ENCODE data around the gene SLC17A2.

The SLC17A2 gene

DNA sequence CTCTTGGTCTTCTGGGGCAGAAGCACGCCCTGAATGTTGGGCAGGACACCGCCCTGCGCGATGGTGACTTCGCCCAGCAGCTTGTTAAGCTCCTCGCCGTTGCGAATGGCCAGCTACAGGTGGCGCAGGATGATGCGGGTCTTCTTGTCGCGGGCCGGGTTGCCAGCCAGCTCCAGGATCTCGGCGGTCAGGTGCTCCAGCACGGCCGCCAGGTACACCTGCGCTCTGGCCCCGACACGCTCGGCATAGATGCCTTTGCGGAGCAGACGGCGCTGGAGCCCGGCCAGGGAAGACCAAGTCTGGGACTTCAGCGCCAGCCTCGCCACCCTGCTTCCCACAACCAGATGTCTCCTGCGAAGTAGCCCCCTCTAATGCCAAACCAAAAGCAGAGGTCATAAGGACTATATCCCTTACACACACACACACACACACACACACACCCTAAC, 48.4 kb downstream of the SLC17A2 start:
- DNase-seq = peak in 1 of 14 donors; percentile 1

DNA sequence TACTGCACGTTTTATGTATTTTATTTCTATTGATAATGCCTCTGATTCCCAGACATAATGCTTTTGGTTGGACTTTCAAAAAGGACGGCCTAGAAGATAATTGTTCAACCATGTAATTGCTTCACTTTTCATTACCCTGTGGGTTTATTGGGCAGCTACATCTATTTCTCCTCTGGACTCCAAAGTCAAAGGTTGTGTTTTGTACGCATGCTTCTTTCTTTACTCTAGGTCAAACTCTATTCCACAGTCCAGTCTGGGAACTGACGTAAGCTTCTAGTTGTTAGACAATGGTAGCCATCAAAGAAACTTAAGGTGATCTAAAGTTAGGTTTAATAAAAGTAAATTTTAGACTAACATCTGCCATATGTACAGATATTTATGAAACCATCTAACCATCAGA, 49.9 kb downstream of the SLC17A2 start:
- DNase-seq = no peak

DNA sequence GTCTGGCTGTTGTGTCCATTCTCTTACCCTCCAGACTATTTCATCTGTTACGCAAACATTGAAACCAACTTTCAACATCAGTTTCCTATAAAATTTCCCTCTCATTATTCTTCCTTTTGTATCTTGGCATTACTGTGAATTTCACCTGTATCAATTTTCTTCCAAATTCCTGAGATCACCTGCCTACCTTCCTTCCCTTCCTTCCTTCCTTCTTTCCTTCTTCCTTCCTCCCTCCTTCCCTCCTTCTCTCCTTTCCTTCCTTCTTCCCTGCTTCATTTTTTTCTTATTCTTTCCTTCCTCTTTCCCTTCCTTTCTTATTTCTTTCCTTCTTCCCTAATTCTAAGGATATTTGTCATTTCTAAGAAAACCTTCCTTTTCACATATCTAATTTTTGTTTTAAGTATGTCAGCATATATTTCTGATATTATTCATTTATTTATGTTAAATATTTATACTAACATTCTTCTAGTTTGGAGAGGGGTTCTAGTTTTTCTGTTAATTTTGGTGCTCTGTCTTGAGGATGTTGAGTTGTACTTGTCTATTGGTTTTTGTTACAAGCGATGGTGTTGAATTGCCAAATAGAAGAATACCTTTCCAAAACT, 51.7 kb downstream of the SLC17A2 start:
- no peak for DNase-seq

DNA sequence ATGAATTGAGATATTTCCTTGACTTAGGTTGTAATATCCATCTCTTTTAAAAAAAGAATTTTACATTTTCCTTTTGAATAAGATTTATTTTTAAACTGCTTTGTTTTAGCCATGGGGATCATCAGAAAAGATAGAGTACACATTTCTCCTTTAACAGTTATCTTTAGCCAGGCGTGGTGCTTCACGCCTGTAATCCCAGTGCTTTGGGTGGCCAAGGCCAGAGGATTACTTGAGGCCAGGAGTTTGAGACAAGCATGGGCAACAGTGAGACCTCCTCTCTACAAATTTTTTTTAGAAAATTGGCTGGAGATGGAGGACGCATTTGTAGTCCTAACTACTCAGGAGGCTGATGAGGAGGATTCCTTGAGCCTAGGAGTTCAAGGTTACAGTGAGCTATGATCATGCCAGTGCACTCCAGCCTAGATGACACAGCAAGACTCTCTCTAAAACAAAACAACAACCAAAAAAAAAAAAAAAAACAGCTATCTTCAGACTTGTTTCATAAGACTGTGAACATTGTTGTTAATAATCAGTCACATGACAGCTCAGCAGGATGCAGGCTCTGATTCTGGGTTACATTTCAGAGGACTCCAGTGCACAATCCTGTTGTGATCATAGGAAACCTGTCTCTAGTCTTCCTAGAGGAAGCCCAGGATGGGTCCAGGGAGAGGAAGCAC, 54.4 kb downstream of the SLC17A2 start:
- no peak for DNase-seq

DNA sequence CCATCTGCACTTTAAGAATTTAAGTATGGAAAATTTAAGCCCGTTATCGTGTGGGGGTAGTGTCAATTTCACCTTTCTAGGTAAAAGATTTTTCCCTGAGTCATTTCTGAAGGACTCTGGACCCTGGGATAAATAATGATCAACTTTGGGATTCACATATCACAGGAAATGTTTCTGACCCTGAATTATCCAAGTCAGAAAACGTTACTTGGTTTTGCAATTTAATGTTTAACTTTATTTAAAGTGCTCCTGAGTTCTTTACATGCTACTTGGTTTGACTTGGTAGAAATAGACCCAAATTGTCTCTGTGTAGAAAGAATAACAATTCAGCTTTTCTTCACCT, 55.0 kb downstream of the SLC17A2 start:
- no peak for DNase-seq

GRCh38 chr6:25874822-25875562, 55.5 kb downstream of the SLC17A2 start:
- no peak for DNase-seq

- no peak for DNase-seq
Measured at GRCh38 chr6:25874118-25874517, 56.4 kb downstream of the SLC17A2 start, which contains the start of gene SLC17A3. Gene SLC17A3, minus strand, starts transcription at chr6:25874243. Its CDS starts 5,856 bp downstream, at chr6:25868387.

GRCh38 chr6:25872814-25873213, 57.7 kb downstream of the SLC17A2 start:
- DNase-seq = no peak

GRCh38 chr6:25869840-25870239, 60.7 kb downstream of the SLC17A2 start:
- DNase-seq = no peak

GRCh38 chr6:25868436-25869183, 61.9 kb downstream of the SLC17A2 start:
- DNase-seq = no peak

DNA sequence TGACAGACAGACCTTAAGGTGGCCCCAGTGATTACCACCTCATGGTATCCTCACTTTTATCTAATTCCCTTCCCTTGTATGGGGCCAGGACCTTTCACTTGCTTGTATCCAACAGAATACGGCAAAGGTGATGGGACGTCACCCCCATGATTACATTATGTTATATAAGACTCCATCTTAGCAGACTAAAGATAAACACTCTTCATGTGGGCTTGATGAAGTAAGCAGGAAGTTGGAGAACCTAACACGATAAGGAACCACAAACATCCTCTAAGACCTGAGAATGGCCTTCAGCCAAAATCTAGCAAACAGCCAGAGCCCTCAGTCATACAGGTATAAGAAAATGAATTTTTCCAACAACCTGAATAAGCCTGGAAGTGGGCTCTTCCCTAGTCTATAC, 64.5 kb downstream of the SLC17A2 start:
- no peak for DNase-seq

DNA sequence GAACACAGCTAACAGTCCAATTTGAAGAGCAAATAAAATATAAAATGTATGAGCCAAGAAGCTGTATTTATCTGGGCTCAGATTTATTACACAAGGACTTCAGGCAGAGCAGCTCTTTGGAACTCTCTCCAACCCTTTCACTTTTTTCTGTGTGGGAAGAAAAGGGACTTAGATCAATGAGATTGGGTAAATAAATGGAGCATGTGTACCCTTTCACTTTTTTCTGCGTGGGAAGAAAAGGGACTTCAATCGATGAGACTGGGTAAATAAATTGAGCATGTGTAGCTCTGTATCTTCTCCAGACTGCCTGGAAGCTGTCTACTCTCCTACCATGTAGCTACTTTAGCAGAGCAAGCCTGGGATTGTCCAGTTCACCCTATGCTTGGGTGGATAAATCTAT, 67.1 kb downstream of the SLC17A2 start:
- DNase-seq = no peak

Data from C1 segment of cervical spinal cord (tissue), 14 donors.